ENCODE results near the gene HIVEP3. TPM values are rescaled to one million over a fixed set of nuclear protein-coding genes. Genes with fewer than 3 reads are reported as not detected.

HIVEP3 gene
- total RNA-seq, 1 donor from 2014 or later: 8.9 TPM

- FAIRE-seq (no peak), DNase-seq (ENCODE audit: low read depth) (no peak)
- Mint-ChIP-seq H3K4me3 (ENCODE audit: unreplicated experiment) (no peak overlapping the region), H3K4me1 (ENCODE audit: low read depth, unreplicated experiment) (peaks cover 21% of the 10 kb centered on the region), H3K27ac (ENCODE audit: unreplicated experiment) (no peak overlapping the region), H3K36me3 (ENCODE audit: low read depth, unreplicated experiment) (no peaks in the 10 kb centered on the region), H3K27me3 (ENCODE audit: low read depth, unreplicated experiment) (peaks cover 15% of the 10 kb centered on the region), H3K9me3 (ENCODE audit: unreplicated experiment) (no peaks in the 10 kb centered on the region)
- H3K4me3 ChIP-seq (ENCODE audit: insufficient read depth, low read depth, low read length): no peak overlapping the region
- H3K4me1 ChIP-seq (ENCODE audit: insufficient read depth, low read length): peaks cover 40% of the 10 kb centered on the region
- H3K9ac ChIP-seq (ENCODE audit: low read length): no peak overlapping the region
- no peaks in the 10 kb centered on the region for H3K79me2 ChIP-seq (ENCODE audit: insufficient read depth, low read length)
- no peak overlapping the region for H2AFZ ChIP-seq (ENCODE audit: low read depth, low read length)
- no peaks in the 10 kb centered on the region for H3K9me3 ChIP-seq (ENCODE audit: insufficient read depth, low read depth, low read length)
- no peak overlapping the region for H3K4me2 ChIP-seq (ENCODE audit: low read length)
- H3K36me3 ChIP-seq (ENCODE audit: insufficient read depth, low read length): no peaks in the 10 kb centered on the region
- H4K20me1 ChIP-seq (ENCODE audit: insufficient read depth, low read length): no peaks in the 10 kb centered on the region
- no peak overlapping the region for H3K27ac ChIP-seq (ENCODE audit: low read depth, low read length)
- no peaks in the 10 kb centered on the region for H3K27me3 ChIP-seq (ENCODE audit: insufficient read depth, low read length)
- TF ChIP-seq EZH2 (IDR thresholded peaks at IDR 0.05; ENCODE audit: insufficient read depth, low read length): no peak
- TF ChIP-seq CTCF (IDR thresholded peaks at IDR 0.05; ENCODE audit: insufficient read depth, low read depth, low read length): no peak
These were observed 437.5 kb downstream of the HIVEP3 start for GRCh38 chr1:41481109-41481775.

GRCh38 chr1:41480204-41481108 is 438.3 kb downstream of the HIVEP3 start:
- Histone ChIP-seq H4K20me1 (ENCODE audit: insufficient read depth, low read length) (no peaks in the 10 kb centered on the region), H3K9me3 (ENCODE audit: insufficient read depth, low read depth, low read length) (no peaks in the 10 kb centered on the region), H3K79me2 (ENCODE audit: insufficient read depth, low read length) (no peaks in the 10 kb centered on the region), H3K36me3 (ENCODE audit: insufficient read depth, low read length) (no peaks in the 10 kb centered on the region), H2AFZ (ENCODE audit: low read depth, low read length) (no peak overlapping the region), H3K27me3 (ENCODE audit: insufficient read depth, low read length) (no peaks in the 10 kb centered on the region), H3K4me2 (ENCODE audit: low read length) (no peak overlapping the region), H3K4me1 (ENCODE audit: insufficient read depth, low read length) (peaks cover 40% of the 10 kb centered on the region), H3K9ac (ENCODE audit: low read length) (no peak overlapping the region), H3K27ac (ENCODE audit: low read depth, low read length) (no peak overlapping the region), H3K4me3 (ENCODE audit: insufficient read depth, low read depth, low read length) (no peak overlapping the region)
- H3K4me1 Mint-ChIP-seq (ENCODE audit: low read depth, unreplicated experiment): peaks cover 18% of the 10 kb centered on the region
- TF ChIP-seq EZH2 (IDR thresholded peaks at IDR 0.05; ENCODE audit: insufficient read depth, low read length) (no peak), CTCF (IDR thresholded peaks at IDR 0.05; ENCODE audit: insufficient read depth, low read depth, low read length) (no peak)
- no peak overlapping the region for H3K4me3 Mint-ChIP-seq (ENCODE audit: unreplicated experiment)
- H3K27me3 Mint-ChIP-seq (ENCODE audit: low read depth, unreplicated experiment): peaks cover 15% of the 10 kb centered on the region
- DNase-seq (ENCODE audit: low read depth): no peak
- H3K9me3 Mint-ChIP-seq (ENCODE audit: unreplicated experiment): no peaks in the 10 kb centered on the region
- no peak overlapping the region for H3K27ac Mint-ChIP-seq (ENCODE audit: unreplicated experiment)
- no peaks in the 10 kb centered on the region for H3K36me3 Mint-ChIP-seq (ENCODE audit: low read depth, unreplicated experiment)
- FAIRE-seq: no peak

Data from astrocyte (in vitro differentiated cells and primary cell).